GM19467 (cell line): ENCODE measurements around the gene EFCAB5.
"Not testable (repeated sequence)": the region's sequence is repeated elsewhere in the genome, so short reads cannot be mapped to it uniquely, and the experiment has no call there.

ENCODE experiments used
- ATAC-seq: cut with Tn5 transposase; IDR thresholded peaks from one replicate; pipeline ENCODE4 v1.9.1; 2021; ENCODE audit warnings: mild to moderate bottlenecking, moderate library complexity; ENCODE audit not compliant: unreplicated experiment

EFCAB5 gene

GRCh38 chr17:30002088-30002487, 60.7 kb downstream of the EFCAB5 start:
- no peak for ATAC-seq

GRCh38 chr17:30005709-30006320, 64.4 kb downstream of the EFCAB5 start:
- no peak for ATAC-seq

DNA sequence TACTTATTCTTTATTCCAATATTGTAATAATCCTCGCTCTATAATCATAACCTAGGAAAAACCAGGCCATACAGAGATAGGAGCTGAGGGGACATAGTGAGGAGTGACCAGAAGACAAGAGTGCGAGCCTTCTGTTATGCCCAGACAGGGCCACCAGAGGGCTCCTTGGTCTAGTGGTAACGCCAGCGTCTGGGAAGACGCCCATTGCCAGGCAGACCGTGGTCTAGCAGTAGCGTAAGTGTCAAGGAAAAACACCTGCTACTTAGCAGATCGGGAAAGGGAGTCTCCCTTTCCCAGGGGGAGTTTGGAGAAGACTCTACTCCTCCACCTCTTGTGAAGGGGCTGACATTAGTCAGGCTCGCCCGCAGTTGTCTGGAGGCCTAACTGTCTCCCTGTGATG, 70.5 kb downstream of the EFCAB5 start:
- ATAC-seq = not testable (repeated sequence)

DNA sequence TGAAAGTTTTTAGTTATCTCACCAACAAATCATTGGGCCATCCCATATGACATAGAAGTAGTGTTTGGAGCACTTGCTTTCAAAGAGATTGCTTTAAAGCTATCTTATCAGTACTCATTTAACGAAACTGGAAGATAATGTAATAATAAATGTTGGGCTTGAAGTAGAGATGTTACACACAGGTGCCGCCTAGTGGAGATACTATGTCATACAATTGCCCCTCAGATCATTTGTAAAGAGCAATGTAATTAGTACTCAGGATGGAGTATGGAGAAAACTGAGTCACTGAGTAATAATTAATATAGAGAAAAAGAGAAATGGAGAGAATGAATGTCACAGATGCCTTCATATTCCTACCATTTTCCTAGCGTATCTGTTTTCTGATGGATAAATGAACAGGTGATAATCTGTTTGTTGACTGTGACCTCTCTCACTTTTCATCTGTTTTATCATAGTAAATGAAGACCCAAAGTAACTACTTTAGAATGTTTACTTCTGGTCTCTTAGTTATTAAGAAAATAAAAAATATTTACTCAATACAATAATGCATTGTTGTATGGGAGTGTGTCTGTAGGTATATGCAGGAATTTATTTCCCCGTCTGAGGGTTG, 80.4 kb downstream of the EFCAB5 start:
- ATAC-seq = no peak

DNA sequence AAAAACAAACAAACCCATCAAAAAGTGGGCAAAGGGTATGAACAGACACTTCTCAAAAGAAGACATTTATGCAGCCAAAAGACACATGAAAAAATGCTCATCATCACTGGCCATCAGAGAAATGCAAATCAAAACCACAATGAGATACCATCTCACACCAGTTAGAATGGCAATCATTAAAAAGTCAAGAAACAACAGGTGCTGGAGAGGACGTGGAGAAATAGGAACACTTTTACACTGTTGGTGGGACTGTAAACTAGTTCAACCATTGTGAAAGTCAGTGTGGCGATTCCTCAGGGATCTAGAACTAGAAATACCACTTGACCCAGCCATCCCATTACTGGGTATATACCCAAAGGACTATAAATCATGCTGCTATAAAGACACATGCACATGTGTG, 83.9 kb downstream of the EFCAB5 start:
- ATAC-seq = not testable (repeated sequence)

GRCh38 chr17:30027676-30028075, 86.2 kb downstream of the EFCAB5 start:
- ATAC-seq = no peak

- no peak for ATAC-seq
Observed at GRCh38 chr17:30031214-30031869, 89.9 kb downstream of the EFCAB5 start.

DNA sequence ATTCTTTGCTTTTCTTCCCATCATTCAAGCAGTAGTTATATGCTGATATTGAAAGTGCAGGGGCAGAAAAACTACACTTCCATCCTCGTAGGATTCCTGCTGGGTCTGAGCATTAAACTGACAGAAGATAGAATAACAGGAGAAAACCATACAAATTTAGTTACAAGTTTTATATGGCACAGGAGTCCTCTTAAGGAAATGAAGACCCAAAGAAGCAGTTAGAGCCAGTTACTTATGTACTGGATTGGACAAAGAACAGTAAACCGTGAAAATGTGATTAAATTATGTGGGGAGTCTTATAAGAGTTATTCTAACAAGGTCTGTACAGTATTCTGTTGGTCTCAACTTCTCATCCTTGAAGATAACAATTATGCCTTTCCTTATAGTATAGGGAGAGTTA, 93.9 kb downstream of the EFCAB5 start:
- ATAC-seq = no peak

DNA sequence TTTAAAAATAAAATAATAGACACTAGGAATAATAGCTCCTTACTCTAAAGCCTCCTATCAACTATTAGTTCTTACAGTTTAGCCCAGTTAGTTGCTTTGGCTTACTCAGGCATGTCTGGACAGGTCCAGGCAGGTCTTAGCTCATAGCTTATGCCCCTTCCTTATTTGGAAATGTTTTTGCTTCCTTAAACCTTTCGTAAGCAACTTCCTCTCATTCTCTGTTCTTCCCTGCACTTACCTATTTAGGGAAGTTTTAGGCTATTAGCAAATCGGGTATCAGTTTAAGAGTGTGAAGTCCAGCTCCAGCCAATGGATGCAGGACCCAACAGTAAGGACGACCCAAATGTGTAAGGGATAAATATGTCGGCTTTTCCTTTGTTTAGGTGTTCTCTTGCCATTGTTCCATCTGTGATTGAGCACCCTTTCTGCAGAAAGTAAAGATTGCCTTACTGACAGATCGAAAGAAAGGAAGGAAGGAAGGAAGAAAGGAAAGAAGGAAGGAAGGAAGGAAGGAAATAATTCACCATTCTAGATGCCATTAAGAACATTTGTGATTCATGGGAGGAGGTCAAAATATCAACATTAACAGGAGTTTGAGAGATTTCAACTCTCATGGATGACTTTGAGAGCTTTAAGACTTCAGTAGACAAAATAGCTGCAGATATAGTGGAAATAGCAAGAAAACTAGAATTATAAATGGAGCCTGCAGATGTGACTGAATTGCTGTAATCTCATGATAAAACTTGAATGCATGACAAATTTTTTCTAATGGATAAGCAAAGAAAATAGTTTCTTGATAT, 99.5 kb downstream of the EFCAB5 start:
- not testable (repeated sequence) for ATAC-seq

DNA sequence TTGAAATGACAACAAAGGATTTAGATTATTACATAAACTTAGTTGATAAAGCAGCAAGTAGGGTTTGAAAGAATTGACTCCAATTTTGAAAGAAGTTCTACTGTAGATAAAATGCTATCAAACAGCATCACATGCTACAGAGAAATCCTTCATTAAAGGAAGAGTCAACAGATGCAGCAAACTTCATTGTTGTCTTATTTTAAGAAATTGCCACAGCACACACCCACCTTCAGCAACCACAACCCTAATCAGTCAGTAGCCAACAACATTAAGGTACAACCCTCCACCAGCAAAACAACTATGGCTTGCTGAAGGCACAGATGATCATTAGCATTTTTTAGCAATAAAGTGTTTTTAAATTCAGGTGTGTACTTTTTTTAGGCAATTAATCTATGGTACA, 100.1 kb downstream of the EFCAB5 start:
- no peak for ATAC-seq

- no peak for ATAC-seq
Observed at GRCh38 chr17:30062372-30062771, 120.9 kb downstream of the EFCAB5 start.

- ATAC-seq = no peak
Observed at GRCh38 chr17:30064738-30065137, 123.3 kb downstream of the EFCAB5 start.

DNA sequence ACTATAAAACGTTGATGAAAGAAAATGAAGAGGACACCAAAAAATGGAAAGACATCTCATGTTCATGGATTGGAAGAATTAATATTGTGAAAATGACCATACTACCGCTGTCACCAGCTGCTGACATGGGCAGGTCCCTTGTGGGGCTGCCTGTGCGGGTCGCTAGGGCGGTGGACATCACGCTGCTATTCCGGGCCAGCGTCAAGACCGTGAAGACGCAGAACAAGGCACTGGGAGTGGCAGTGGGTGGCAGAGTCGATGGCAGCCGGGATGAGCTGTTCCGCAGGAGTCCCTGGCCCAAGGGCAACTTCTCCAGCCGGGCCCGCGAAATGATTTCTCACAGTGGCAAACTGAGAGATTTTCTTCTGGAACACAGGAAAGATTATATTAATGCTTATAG, 127.0 kb downstream of the EFCAB5 start:
- ATAC-seq = no peak

DNA sequence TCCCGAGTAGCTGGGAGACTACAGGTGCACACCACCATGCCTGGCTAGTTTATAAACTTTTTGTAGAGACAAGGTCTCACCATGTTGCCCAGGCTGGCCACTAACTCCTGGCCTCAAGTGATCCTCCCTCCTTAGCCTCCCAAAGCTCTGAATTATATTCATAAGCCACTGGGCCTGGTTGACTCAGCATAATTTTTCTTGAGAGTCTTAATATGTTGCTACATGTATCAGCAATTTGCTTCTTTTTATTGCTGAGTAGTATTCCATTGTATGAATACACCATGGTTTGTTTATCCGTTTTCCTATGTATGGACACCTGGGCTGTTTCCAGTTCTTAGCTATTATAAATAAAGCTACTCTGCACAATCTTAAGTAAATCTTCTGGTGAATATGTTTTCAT, 132.8 kb downstream of the EFCAB5 start:
- no peak for ATAC-seq

- ATAC-seq = no peak
Observed at GRCh38 chr17:30074730-30075129, 133.3 kb downstream of the EFCAB5 start.

DNA sequence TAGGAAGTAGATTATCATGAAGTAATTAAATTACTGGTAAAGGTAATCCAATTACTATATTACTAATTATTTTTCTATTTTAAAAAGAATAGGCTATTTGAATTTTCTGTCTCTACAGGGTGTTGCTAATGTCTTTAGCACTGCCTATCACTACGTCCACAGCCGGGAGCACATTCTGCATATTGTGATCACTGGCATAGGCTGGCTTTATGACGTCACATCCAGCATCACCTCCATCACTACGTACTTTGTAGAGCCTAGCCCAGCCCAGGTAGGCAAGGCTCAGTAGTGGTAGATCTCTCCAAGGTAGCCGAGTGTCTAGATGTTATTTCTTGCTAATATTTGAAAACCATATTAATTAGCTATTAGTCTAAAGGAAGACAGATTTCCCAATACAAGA, 141.3 kb downstream of the EFCAB5 start:
- ATAC-seq = no peak

DNA sequence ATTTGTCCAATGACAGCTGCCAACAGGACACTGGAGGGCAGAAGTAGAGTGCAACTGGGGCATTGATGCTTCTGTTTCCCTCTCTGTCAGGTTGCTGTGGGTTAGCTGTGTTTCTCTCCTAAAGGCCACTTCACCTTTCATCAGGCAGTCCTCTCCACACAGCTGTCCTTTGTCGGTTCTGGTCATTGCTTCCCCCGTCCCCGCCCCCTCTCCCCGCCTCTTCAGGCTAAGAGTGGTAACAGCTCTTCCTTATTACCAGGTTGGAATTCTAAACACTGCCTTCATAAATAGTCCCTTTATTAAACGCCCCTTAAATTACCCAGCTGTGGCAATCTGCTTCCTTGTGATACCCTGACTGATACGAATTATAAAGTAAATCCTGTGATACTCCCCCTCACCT, 143.4 kb downstream of the EFCAB5 start:
- ATAC-seq = no peak

GRCh38 chr17:30086896-30087295, 145.5 kb downstream of the EFCAB5 start:
- no peak for ATAC-seq

DNA sequence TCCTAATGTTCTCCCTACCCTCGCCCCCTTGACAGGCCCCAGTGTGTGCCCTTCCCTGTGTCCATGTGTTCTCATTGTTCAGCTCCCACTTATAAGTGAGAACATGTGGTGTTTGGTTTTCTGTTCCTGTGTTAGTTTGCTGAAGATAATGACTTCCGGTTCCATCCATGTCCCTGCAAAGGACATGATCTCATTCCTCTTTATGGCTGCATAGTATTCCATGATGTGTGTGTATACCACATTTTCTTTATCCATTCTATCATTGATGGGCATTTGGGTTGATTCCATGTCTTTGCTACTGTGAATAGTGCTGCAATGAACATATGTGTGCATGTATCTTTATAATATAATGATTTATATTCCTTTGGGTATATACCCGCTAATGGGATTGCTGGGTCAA, 146.0 kb downstream of the EFCAB5 start:
- ATAC-seq = not testable (repeated sequence)

DNA sequence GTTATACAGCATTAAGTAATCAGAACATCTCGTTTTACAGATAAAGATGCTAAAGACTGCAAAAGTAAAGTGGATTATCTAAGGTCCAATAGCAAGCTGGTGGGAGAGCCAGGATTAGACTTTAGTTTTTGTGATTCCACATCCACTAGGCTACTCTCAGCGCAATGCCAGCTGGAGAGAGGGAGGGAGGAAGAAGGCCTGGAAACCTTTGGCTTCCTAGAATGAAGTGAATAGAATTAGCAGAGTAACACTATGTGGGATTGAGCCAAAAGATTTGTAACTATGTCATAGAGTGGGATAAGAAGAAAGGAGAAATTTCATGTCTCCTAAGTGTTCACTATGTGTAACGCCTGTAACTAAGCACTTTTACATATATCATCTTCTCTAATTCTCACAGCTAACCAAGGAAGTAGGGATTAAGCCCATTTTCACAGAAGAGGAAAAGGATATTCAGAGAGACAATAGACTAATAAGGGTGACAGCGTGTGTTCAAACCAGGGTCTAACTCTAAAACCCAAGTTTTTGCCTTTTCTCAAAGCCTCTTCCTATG, 149.8 kb downstream of the EFCAB5 start:
- no peak for ATAC-seq

GRCh38 chr17:30091771-30092170, 150.3 kb downstream of the EFCAB5 start:
- ATAC-seq = no peak
